ENCODE measurements around the gene SRPK2.

DNA sequence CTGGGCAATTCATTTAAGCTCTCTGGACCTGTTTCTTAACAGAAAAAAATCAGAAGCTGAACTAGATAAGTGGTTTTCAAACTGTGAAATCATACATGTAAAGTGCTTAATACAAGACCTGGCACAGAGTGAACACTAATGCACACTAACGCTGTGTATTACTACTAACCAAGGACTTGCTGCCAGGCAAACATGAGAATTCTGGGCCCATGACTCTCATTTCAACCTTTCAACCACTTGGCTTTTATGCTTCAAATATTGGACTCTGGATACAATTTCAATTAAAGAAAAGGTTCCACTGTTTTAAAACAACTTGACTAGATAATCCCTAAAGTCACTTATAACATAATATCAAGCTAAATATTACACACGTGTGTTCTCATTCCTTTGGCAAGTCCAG is 73.4 kb downstream of the SRPK2 start:
- TF ChIP-seq POLR2A (IDR thresholded peaks at IDR 0.05; ENCODE audit: low read depth, low read length) (no peak), POLR2AphosphoS5 (IDR thresholded peaks at IDR 0.05; ENCODE audit: low read depth, low read length) (no peak), TAF1 (IDR thresholded peaks at IDR 0.05; ENCODE audit: low read depth, low read length) (no peak)
